K562 (cell line): ENCODE data around the gene AHI1.

Experiments
- CEBPG ChIP-seq, 3 experiments: fragments of 200-800 bp in 1 of 3; sonication (Bioruptor generic) in 1 of 3; sonication (generic) in 1 of 3; formaldehyde crosslinking in 1 of 3; IDR thresholded peaks in 2 of 3; conservative IDR thresholded peaks in 1 of 3; 2 replicates each; pipeline versions ENCODE4 v1.6.1 to v1.8.0; 2016 to 2022; ENCODE audit warnings: missing compliant biosample characterization in 2 of 3, missing genetic modification characterization in 2 of 3, mild to moderate bottlenecking in 1 of 3, missing genetic modification reagents in 1 of 3
- GTF2E2 ChIP-seq: fragments of 200-800 bp; sonication (Bioruptor generic); IDR thresholded peaks from 2 replicates; pipeline ENCODE4 v1.6.1; 2016; ENCODE audit warnings: missing genetic modification characterization, missing compliant biosample characterization
- HCFC1 ChIP-seq: IDR thresholded peaks from 2 replicates; pipeline ENCODE4 v1.6.1; 2012; ENCODE audit warnings: low read depth, low read length, improper control_type of control experiment
- HOXB6 ChIP-seq: fragments of 250-450 bp; sonication (Bioruptor Pico); IDR thresholded peaks from 2 replicates; pipeline ENCODE4 v1.5.1; 2022; ENCODE audit warnings: mild to moderate bottlenecking, borderline replicate concordance
- NR3C1 ChIP-seq: sonication (generic); formaldehyde crosslinking; IDR thresholded peaks from 2 replicates; pipeline ENCODE4 v1.8.1; 2022; ENCODE audit warnings: missing genetic modification reagents
- RFX7 ChIP-seq: fragments of 250-450 bp; sonication (Bioruptor Pico); IDR thresholded peaks from 2 replicates; pipeline ENCODE4 v1.5.1; 2021; ENCODE audit warnings: mild to moderate bottlenecking
- SAFB2 ChIP-seq: fragments of 200-400 bp; formaldehyde crosslinking; IDR thresholded peaks from 2 replicates; pipeline ENCODE4 v1.6.1; 2018; ENCODE audit warnings: borderline replicate concordance, low read length, low read depth, moderate library complexity; ENCODE audit not compliant: severe bottlenecking
- SIRT6 ChIP-seq: IDR thresholded peaks from one replicate; pipeline ENCODE4 v1.6.1; 2012; ENCODE audit warnings: low read depth, mild to moderate bottlenecking, control low read depth, inconsistent platforms, low read length, moderate library complexity
- STAT5B ChIP-seq: fragments of 250-450 bp; sonication (Bioruptor Pico); IDR thresholded peaks from 2 replicates; pipeline ENCODE4 v1.8.0; 2021; ENCODE audit warnings: mild to moderate bottlenecking, inconsistent platforms
- TBL1XR1 ChIP-seq, 2 experiments: IDR thresholded peaks; 2 replicates each; pipeline ENCODE4 v1.6.1; 2012; ENCODE audit warnings: improper control_type of control experiment in 2 of 2, low read length in 2 of 2, mild to moderate bottlenecking in 1 of 2
- ZNF586 ChIP-seq: fragments of 450-650 bp; formaldehyde crosslinking; conservative IDR thresholded peaks from 2 replicates; pipeline ENCODE4 v1.4.0; 2020; ENCODE audit warnings: mild to moderate bottlenecking, moderate library complexity
- TF ChIP-seq, protein P1 (sequence below), 3 experiments: IDR thresholded peaks in 2 of 3; conservative IDR thresholded peaks in 1 of 3; 2 replicates each; pipeline ENCODE4 v1.5.1; 2011 to 2012; ENCODE audit warnings: low read length in 3 of 3, mild to moderate bottlenecking in 3 of 3, control low read depth in 2 of 3, improper control_type of control experiment in 1 of 3, inconsistent platforms in 1 of 3, low read depth in 1 of 3, mixed read lengths in 1 of 3, moderate library complexity in 1 of 3; ENCODE audit not compliant: insufficient read depth in 2 of 3
- TF ChIP-seq, protein P2 (sequence below): fragments of 450-650 bp; IDR thresholded peaks from 2 replicates; pipeline ENCODE4 v1.6.1; 2016
- TF ChIP-seq, protein P3 (sequence below): IDR thresholded peaks from 2 replicates; pipeline ENCODE4 v1.6.1; 2016; ENCODE audit warnings: missing genetic modification characterization, missing compliant biosample characterization

DNA sequence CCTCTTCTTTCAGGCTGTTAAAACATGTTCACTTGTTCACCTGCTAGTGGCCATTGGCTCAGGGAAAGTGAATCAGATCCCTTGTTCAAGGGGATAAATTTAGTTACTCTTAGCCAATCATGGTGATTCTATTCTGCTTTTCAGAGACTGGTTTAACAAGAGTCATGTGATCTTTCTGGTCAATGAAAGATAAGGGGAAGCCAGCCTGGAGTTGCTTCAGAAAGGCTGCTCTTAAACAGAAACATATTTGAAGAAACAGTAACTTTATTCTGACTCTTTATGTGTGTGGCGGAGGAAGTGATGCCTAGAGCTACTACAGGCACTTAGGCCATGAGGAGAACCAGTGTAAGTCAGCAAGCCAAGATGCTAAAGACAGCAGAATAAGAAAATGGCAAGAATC is 28.1 kb upstream of the AHI1 start:
- TF ChIP-seq, protein P1, sequence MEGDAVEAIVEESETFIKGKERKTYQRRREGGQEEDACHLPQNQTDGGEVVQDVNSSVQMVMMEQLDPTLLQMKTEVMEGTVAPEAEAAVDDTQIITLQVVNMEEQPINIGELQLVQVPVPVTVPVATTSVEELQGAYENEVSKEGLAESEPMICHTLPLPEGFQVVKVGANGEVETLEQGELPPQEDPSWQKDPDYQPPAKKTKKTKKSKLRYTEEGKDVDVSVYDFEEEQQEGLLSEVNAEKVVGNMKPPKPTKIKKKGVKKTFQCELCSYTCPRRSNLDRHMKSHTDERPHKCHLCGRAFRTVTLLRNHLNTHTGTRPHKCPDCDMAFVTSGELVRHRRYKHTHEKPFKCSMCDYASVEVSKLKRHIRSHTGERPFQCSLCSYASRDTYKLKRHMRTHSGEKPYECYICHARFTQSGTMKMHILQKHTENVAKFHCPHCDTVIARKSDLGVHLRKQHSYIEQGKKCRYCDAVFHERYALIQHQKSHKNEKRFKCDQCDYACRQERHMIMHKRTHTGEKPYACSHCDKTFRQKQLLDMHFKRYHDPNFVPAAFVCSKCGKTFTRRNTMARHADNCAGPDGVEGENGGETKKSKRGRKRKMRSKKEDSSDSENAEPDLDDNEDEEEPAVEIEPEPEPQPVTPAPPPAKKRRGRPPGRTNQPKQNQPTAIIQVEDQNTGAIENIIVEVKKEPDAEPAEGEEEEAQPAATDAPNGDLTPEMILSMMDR (IDR thresholded peaks at IDR 0.05 in 2 of 3, conservative IDR thresholded peaks at IDR 0.05 in 1 of 3; ENCODE audit: insufficient read depth in 2 of 3, low read depth in 1 of 3, low read length in 3 of 3), result no peak
- TF ChIP-seq ZNF586 (CRISPR knock-in tag) (no peak), NR3C1 (CRISPR knock-in tag) (no peak), GTF2E2 (tag) (no peak), HOXB6 (no peak), SIRT6 (no peak), STAT5B (CRISPR knock-in tag) (no peak), SAFB2 (no peak), CEBPG (CRISPR knock-in tag; IDR thresholded peaks at IDR 0.05) (no peak), CEBPG (tag; conservative IDR thresholded peaks at IDR 0.05 in 1 of 2, IDR thresholded peaks at IDR 0.05 in 1 of 2) (no peak), RFX7 (no peak), HCFC1 (no peak), TBL1XR1 (IDR thresholded peaks at IDR 0.05; ENCODE audit: low read length in 2 of 2) (no peak)
- TF ChIP-seq, protein P2, sequence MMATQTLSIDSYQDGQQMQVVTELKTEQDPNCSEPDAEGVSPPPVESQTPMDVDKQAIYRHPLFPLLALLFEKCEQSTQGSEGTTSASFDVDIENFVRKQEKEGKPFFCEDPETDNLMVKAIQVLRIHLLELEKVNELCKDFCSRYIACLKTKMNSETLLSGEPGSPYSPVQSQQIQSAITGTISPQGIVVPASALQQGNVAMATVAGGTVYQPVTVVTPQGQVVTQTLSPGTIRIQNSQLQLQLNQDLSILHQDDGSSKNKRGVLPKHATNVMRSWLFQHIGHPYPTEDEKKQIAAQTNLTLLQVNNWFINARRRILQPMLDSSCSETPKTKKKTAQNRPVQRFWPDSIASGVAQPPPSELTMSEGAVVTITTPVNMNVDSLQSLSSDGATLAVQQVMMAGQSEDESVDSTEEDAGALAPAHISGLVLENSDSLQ, result no peak
- TF ChIP-seq, protein P3, sequence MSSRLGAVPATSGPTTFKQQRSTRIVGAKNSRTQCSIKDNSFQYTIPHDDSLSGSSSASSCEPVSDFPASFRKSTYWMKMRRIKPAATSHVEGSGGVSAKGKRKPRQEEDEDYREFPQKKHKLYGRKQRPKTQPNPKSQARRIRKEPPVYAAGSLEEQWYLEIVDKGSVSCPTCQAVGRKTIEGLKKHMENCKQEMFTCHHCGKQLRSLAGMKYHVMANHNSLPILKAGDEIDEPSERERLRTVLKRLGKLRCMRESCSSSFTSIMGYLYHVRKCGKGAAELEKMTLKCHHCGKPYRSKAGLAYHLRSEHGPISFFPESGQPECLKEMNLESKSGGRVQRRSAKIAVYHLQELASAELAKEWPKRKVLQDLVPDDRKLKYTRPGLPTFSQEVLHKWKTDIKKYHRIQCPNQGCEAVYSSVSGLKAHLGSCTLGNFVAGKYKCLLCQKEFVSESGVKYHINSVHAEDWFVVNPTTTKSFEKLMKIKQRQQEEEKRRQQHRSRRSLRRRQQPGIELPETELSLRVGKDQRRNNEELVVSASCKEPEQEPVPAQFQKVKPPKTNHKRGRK, result no peak
